Ammon's horn (tissue), 1 donor: ENCODE data around the gene AFDN.

Experiments used
- DNase-seq: peaks from one replicate; pipeline ENCODE4 v3.0.0-alpha.2; 2016; ENCODE audit warnings: low spot score

The AFDN gene

DNA sequence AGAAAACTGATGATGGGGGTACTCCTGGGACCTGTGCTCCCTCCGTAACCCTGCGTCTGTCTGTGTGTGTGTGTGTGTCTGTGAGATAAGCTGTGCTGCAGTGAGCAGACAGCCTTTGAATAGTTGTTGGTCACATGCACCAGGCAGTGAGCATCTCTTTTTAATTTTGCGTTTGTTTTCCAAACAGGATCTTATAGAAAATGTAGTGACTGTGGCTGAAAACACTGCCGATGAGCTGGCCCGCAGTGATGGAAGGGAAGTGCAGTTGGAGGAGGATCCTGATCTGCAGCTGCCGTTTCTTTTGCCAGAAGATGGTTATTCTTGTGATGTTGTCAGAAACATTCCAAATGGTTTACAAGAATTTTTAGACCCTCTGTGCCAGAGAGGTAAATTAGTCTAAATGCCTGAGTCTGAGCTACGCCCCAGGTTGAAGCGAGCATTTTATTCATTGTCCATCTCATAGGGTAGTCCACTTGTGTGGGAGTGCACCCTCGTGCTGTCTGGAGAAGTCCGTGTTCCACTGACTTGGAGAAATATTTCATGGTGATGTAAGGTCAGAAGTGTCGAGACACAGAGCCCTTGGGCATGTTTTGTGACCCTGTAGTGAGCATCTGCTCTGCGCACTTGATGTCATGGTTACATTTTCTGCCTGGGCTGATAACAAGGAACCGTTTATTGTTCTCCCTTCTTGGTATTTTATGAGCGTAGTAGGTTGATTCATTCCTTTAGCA, 92.0 kb downstream of the AFDN start:
- no peak for DNase-seq

DNA sequence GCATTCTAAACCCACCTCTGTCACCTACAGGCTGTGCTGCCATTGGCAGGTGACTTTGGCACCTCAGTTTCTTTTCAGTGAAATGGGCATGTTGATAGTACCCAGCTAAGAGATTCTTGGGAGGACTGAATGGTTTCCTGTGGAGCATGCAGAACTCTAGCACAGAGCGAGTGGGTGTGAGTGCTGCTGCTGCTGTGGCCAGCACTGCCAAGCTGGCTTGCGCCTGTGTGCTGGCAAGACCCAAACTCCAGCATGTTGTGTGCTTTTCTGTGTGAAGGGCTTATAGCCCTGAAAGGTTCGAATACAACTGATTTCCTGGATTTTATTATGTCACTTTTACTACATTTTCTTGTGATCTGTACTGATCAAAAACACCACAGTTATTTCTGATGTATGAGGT, 92.6 kb downstream of the AFDN start:
- DNase-seq, result peak; percentile 75

DNA sequence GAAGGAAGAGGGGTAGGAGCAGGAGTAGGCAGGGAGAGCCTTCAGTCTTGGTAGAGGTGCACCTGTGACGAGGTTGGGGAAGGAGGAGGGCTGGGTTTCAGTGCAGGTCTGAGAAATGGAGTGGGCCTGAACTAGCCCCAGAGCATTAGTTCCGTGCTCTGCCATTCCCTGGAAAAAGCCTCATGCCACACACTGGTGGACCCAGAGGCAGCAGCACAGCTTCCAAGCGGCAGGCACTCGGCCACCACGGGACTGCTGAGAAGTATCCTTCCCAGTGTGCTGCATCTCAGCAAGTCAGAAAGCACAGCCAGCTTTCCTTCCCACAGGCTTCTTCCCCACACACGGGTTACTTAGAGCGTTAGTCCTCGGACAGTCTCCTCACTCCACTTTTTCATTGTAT, 93.5 kb downstream of the AFDN start:
- no peak for DNase-seq

DNA sequence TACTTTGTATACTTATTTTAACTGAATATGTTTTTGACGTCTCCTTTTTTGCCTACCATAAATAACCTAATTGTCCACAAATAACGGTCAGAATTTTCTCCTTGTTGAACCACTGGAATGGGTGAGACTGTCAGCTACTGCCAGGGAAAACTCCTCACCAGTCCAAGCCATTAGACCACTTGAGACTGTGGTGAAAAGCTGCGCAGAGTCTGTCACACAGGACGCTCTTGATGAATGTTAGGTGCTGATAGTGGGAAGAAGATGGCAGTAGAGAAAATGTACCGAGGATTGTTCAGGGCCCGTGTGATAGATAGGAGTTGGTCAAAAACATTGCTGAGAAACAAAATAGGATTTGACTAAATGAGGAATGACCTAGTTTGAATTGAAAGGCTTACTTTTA, 95.1 kb downstream of the AFDN start:
- DNase-seq, result no peak

DNA sequence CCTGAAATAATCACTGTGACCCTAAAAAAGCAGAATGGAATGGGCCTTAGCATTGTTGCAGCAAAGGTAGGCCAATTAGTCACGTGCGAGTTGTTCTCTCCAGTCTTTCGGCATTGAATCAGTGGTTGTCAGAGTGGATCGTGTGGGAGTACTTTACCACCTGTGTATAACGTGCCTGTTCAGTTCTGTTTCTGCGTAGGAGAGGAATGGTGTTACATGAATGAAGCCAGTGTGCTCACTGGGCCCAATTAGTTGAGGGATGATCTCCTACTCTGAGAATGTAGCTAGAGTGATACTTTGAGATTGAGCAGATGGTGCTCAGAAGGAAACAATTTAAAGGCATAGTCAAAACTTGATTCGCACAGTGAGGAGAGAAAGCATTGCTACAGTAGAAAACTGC, 98.3 kb downstream of the AFDN start:
- peak; percentile 48 for DNase-seq

DNA sequence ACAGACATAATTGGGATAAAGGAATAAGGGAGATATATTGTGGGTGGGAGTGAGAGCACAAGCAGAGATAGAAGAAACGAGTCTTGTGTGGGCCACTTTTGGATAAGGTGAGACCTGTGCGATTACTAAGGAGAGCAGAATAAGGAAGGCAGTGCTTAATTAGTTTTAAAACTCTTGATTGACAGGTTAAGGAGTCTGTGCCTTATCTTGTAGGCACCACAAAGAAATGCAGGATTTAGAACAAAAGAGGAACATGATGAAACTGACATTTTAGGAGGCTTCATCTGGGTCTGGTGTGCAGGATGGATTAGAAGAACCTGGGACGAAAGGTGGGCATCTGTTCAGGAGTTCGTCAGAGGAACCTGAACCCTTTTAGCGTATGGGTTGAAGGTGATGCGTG, 100.5 kb downstream of the AFDN start:
- DNase-seq, result no peak

DNA sequence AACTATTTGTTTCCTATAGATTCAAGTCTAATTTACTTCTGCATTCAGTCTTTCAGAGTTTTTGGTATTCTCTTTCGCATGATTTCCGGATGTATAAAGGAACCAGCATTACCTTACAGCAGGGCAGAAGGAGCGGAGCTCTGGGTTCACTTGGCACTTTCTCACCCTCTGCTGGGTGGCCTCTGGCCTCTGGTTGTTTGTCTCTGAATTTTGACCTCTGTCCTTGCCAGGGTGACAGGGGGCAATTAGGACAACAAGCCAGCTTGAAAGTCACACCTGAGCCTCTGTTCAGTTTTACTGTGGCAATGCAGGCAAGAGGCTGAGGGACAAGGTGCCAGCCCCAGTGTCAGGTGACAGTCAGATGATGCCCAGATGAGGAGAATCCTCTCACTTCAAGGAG, 101.4 kb downstream of the AFDN start:
- DNase-seq, result no peak

DNA sequence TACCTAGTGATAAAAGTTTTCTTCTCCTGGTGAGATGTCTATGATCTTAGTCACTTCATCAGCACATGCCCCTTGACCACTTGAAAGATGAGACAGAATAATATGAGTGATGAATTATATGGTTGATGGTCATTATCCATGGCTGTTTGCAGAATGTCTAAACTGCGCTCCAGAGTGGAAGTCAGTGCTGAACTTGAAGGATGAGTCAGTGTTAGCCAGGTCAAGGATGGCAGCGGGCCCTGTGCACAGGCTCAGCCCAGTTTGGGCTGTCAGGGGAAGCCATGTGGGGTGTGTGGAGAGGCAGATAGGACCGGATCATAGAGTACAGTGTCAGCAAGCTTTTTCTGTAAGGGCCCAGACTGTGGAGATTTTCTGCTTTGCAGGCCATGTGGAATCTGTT, 103.6 kb downstream of the AFDN start:
- no peak for DNase-seq

DNA sequence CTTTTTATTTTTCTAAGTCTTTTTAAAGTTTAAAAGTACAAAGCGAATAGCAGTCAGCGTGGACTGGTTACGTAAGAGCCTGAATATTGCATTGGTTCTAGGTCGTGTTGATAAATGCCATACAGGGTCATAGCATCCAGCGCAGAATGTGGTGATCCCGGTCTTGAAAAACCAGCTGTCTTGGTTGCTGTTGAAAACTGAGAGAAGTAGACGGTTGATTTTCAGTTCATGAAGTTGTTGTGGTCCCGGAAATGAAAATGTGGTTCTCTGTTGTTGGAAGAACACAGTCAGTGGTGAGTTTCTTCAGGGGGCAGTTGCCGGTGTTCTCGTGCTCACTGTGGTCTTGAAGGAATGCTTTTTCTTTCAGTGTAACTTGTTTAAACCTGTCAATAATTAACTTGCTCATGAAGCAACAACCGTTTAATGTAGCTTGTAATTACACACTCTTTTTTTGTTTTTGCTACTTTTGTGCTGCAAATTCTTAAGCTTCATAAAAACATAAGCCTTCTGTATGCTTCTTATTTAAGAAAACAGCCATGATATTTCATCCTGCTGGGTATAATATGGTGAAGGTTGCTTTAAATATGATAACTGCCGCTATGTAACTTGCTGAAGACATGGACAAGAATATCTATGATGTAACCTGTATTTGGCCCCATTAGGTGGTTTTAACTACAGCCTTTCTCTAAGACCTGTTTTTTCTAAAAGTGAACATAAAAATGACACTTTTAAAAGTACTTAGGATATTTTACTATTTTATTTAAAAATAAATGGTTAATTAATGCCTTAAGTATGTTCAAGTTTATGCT, 106.0 kb downstream of the AFDN start:
- DNase-seq, result no peak

DNA sequence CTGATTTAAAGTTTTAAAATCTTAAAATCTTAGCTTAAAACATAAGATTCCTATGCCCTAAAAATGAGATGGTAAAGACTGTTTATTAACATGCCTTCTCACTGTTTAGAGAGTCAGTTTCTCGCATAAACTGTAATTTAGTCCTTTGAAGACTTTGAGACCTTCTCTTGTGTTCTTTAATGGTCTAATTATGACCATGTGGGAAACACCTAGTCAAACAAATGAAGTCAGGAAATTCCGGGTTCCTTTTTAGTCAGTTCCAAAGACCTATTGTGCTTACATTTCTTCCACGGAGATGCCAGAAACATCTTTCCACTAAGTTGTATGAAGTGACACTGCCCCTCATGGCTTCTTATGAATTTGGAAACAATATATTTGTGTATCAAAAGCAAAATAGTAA, 106.6 kb downstream of the AFDN start:
- DNase-seq, result no peak

DNA sequence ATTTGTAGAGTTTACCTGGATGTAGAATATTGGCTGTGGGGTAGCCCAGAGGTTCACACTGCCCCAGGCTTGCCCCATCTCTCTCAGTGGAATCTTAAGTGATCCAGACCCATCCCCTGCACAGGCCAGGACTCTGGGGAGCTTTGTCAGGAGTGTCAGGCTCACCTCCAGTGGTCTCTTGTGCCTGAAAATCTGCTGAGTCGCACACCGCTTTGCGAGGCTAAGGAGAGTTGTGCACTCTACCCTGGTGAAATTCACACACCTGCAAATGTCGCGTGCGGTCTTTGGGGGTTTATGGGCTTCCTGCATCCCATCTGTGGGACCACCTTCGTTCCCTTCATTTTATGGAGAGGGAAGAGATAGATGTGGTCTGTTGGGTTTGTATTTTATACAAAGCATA, 107.1 kb downstream of the AFDN start:
- DNase-seq, result no peak

DNA sequence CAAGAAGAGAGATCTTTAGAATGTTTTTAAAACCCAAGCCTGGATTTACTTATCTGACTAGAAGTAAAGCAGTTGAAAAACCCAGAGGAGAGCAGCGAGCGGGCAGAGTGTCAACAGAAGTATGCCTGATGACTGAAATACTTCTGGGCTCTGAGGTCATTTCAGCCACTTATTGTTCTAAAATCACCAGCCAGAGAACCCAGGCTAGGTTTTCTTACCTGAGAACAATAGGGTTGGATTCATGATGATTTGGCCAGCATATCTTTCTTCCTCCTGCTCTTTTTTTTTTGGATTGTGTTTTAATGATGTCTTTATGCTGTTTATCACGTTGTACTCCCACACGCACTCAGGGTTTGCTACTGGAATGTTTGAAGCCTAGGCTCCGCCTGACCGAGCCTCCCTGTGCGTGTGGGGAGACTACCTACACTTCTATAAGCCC, 107.7 kb downstream of the AFDN start:
- DNase-seq, result no peak

DNA sequence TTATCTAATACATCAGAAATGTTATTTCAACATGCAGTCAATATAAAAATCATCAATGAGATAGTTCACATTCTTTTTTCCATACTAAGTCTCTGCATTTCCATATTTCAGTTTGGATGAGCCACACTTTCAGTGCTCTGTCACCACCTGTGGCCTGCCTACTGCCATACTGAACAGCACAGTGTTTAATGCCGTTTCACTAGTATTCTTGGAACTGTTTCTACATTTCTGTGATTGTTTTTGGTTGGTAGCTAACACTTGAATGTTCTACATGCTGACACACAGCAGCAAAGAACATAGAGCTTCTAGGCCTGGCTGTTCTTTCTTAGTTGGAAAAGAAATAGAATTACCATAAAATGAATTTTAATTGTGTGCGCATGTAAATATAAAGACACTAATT, 109.3 kb downstream of the AFDN start:
- peak; percentile 58 for DNase-seq

DNA sequence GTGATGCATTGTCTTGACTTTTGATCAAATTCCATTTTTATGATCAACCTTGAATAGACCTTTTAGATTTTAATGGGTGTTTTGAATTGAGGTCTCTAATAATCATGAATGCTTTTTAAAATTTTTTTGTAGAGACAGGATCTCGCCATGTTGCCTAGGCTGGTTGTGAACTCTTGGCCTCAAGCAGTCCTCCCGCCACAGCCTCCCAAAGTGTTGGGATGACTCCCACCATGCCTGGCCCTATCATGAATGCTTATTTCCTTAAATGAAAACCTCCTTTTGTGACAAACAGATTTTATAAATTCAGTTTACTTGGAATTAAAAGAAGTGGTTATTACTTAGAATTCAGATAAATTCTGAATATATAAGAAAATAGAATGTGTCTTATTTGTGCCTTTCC, 110.6 kb downstream of the AFDN start:
- no peak for DNase-seq

DNA sequence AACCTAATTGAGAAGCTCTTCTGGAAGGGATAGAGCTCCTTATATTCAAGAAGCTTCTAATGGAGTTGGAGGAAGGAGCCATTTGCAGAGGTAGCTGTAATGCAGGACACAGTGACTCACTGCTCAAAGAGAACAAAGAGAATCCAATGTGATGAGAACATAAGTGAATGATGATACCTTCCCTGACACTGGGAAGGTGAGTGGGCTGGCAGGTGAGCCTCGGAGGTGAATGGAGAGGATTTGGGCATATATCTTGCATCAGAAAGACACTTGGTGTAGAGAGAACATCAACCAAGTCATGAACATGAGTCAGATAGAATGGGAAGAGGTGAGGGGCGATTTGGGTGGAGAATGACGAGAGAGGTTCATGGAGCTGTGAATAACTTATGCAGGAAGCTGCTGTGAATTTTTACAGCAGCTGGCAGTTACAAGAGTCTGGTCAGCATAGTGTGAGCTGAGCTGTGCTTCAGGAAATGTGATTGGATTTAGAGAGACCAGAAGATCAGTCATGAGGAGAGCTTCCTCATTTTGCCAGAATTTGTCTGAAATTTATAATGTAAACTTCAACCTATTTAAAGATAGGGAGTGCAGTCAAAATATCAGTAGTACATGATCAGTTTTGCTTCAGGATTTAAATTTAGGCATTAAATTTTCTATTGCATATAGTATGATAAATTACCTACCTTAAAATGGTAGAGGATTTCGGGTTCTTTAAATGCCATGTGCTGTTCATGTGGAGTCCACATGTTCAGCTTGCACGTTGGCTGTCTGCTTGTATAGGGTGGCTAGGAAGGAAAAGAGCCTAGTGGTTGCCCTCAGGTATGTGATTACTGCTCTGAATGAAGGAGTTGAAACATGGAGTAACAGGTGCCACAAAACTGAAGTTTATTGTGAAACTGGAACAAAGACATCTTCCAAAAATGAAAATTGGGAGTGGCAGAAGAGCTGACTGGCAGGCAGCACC, 111.5 kb downstream of the AFDN start:
- no peak for DNase-seq

DNA sequence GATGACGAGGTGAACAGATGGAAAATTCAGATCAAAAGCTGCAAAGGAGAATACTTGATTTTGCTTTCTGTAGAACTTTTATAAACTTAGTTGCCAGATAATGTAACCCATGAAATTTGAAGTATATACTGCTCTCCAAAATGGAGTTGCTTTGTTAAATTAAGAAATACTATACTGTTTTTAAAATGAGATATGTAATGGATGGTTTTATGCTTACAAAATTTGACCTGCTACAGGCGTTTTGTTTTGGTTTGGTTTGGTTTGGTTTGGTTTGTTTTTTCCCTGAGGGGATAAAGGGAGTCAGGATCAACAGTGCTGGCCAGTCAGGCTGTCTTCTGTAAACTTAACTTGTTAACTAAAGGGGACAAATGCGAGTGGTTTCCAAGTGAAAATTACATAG, 115.1 kb downstream of the AFDN start:
- DNase-seq, result no peak

DNA sequence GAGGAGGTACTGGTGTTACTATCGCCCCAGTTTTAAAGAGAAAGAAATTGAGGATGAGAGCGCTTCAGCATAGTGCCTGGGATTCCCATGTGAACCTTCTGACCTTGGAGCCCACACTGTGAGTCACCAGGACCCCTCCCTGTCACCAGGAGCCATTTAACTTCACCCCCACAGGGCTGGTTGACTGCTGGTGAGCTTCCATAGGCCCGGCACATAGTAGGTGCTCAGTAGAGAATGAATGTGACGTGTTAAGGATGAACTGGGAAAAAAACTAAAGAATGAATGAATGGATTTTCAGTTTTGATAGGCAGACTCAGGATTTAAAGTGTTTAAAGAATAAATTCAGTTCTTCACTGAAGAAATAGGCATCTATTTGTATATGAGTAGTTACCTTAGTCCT, 117.4 kb downstream of the AFDN start:
- DNase-seq, result no peak

DNA sequence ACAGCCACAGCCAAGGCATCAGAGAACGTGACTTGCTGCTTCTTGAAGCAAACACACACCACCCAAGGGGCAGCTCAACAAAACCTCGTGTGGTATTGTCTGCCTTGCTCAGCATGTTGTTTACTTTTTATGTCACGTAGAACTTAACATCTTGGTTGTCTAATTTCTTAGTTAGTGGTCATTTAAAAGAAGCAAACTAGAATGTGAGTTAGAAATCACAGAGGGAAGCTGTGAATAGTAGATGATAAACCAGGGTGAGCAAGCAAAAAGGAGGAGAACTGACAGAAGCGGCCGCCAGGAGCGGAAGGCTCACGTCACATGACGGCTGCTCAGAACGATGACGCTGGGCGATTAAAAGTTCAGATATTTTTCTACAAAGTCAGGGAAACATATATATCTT, 119.3 kb downstream of the AFDN start:
- no peak for DNase-seq

DNA sequence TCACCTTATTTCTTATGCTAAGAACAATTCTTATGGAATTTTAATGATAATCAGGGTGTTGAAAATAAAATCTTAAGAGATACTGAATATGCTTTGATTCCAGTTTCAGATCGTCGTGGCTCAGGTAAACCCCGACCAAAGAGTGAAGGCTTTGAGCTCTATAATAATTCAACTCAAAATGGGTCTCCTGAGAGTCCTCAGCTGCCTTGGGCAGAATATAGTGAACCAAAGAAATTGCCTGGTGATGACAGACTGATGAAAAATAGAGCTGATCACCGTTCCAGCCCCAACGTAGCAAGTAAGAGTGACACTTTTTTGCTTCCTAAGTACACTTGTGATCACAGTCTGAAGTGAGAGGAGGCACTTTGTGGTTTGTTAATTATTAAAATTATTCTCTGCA, 119.9 kb downstream of the AFDN start:
- DNase-seq, result no peak

DNA sequence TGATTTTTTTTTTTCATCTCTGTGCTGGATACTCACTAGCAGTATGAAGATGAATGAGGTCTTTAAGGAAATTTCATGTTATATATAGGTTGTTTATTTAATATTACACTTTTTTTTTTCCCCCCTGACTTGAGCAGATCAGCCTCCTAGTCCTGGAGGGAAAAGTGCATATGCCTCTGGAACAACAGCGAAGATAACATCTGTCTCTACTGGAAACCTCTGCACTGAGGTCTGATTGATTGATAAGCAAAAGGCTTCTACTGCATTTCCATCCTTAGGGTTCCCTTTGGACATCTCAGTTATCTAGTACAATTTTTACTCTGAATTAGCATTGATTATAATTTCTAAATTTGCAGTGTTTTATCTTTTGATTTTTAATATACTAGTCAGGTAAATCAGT, 121.0 kb downstream of the AFDN start:
- DNase-seq, result no peak

DNA sequence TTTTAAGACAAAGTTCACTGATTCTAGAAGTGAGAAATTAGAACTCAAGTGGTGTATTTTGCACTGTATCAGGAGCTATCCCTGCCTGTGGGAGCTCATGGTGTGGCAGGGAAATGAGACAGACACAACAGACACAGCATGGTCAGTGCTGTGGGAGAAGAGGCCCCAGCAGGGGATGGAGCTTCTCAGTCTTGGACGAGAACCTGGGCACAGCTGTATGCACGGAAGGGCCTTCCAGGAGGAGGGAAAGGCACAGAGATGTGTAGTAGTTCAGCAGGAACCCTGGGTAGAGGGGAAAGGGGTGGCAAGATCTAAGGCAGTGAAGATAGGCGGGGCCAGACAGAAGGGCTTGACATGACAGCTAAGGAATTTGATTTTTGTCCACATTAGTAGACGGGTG, 122.0 kb downstream of the AFDN start:
- no peak for DNase-seq

DNA sequence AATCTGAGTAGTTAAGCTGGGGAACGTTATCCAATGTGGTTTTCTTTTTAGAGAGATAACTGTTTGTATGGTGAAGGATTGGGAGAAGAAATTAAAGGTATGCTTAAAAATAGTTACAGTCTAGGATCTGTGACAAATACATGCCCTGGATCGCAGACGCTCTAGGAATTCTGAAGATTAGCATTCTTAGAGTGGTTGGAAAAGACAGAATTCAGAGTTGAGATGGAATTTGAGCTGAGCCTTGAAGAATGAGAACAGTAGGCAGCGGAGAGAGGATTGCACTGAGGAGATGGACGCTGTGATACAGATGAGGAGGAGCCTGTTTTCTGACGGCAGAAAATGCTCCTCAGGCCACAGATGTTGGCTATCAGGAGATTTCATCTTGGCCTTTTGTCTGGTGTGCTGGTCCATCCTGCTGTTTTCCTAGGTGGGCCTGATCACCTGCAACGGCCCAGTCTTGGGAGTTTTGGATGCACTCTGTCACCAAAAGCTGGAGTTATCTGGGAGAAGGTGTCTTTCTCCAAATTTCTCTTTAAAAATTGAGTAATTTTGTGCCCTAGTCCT, 122.5 kb downstream of the AFDN start:
- no peak for DNase-seq
